ENCODE data around the gene ANKRD17.

DNA sequence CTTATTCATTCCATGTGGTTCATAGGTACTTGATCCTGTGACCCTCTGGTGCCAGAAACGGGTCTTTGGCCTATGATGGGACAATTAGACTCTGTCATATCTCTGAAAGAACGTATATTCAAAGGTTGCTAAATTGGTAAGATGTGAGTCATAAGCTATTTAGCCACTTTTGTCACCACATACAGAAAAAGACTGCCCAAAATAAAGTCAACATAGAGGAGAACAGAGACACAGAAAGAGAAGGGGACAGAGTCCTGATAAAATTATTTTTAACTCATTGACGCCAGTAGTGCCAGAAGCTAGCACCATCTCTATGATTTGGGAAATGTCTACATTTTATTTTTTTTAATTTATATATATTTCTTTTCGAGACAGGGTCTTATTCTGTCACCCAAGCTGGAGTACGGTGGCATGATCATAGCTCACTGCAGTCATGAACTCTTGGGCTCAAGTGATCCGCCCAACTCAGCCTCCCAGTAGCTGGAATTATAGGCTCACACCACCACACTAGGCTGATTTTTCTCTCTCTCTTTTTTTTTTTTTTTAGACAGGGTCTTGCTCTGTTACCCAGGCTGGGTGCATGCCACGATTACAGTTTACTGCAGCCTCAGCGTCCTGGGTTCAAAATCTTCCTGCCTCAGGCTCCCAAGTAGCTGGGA, 96.9 kb downstream of the ANKRD17 start:
- no peak for TF ChIP-seq POLR2A (IDR thresholded peaks at IDR 0.05)
- TF ChIP-seq, protein P1, sequence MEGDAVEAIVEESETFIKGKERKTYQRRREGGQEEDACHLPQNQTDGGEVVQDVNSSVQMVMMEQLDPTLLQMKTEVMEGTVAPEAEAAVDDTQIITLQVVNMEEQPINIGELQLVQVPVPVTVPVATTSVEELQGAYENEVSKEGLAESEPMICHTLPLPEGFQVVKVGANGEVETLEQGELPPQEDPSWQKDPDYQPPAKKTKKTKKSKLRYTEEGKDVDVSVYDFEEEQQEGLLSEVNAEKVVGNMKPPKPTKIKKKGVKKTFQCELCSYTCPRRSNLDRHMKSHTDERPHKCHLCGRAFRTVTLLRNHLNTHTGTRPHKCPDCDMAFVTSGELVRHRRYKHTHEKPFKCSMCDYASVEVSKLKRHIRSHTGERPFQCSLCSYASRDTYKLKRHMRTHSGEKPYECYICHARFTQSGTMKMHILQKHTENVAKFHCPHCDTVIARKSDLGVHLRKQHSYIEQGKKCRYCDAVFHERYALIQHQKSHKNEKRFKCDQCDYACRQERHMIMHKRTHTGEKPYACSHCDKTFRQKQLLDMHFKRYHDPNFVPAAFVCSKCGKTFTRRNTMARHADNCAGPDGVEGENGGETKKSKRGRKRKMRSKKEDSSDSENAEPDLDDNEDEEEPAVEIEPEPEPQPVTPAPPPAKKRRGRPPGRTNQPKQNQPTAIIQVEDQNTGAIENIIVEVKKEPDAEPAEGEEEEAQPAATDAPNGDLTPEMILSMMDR (IDR thresholded peaks at IDR 0.05): no peak
